Activated gamma-delta T cell treated with anti-CD3 and anti-CD28 coated beads, Interleukin-2, amount 50 U/mL, for 16 hours (primary cell): ENCODE data around the gene CD44.

Experiments used
- DNase-seq: peaks from one replicate; pipeline ENCODE4 v3.0.0-alpha.2; 2020; ENCODE audit warnings: low read depth

The CD44 gene

GRCh38 chr11:35112056-35112845, 26.7 kb upstream of the CD44 start:
- no peak for DNase-seq

GRCh38 chr11:35112846-35113105, 26.2 kb upstream of the CD44 start:
- DNase-seq, result no peak

GRCh38 chr11:35114906-35115687, 23.9 kb upstream of the CD44 start:
- DNase-seq, result no peak

GRCh38 chr11:35115688-35116030, 23.3 kb upstream of the CD44 start:
- no peak for DNase-seq

- no peak for DNase-seq
Measured at GRCh38 chr11:35116245-35116644, 22.7 kb upstream of the CD44 start.

- no peak for DNase-seq
Measured at GRCh38 chr11:35116762-35117640, 22.0 kb upstream of the CD44 start.

- DNase-seq, result no peak
Measured at GRCh38 chr11:35118906-35119305, 20.1 kb upstream of the CD44 start.

- DNase-seq, result no peak
Measured at GRCh38 chr11:35121326-35121865, 17.6 kb upstream of the CD44 start.

GRCh38 chr11:35122308-35122707, 16.7 kb upstream of the CD44 start:
- DNase-seq, result no peak

- DNase-seq, result no peak
Measured at GRCh38 chr11:35126000-35126878, 12.7 kb upstream of the CD44 start.

- no peak for DNase-seq
Measured at GRCh38 chr11:35126879-35127581, 11.9 kb upstream of the CD44 start.

GRCh38 chr11:35127619-35128018, 11.4 kb upstream of the CD44 start:
- DNase-seq, result no peak

GRCh38 chr11:35131094-35131493, 7.9 kb upstream of the CD44 start:
- DNase-seq, result no peak

- no peak for DNase-seq
Measured at GRCh38 chr11:35131886-35132285, 7.1 kb upstream of the CD44 start.

- no peak for DNase-seq
Measured at GRCh38 chr11:35133656-35134055, 5.3 kb upstream of the CD44 start.

- no peak for DNase-seq
Measured at GRCh38 chr11:35134403-35135148, 4.4 kb upstream of the CD44 start.

- no peak for DNase-seq
Measured at GRCh38 chr11:35135222-35135621, 3.7 kb upstream of the CD44 start.

- DNase-seq, result no peak
Measured at GRCh38 chr11:35136311-35136710, 2.7 kb upstream of the CD44 start.

GRCh38 chr11:35138058-35138457, 913 bp upstream of the CD44 start:
- DNase-seq, result no peak

- no peak for DNase-seq
Measured at GRCh38 chr11:35138606-35138942, 397 bp upstream of the CD44 start.
